CD4-positive, alpha-beta T cell treated with Interleukin-1 beta for 1 hour (primary cell): ENCODE results near the gene DNAJB6.

Experiments
- DNase-seq, 2 donors: peaks; one replicate each; pipeline ENCODE4 v3.0.0-alpha.2; 2020 to 2022

DNAJB6 gene

DNA sequence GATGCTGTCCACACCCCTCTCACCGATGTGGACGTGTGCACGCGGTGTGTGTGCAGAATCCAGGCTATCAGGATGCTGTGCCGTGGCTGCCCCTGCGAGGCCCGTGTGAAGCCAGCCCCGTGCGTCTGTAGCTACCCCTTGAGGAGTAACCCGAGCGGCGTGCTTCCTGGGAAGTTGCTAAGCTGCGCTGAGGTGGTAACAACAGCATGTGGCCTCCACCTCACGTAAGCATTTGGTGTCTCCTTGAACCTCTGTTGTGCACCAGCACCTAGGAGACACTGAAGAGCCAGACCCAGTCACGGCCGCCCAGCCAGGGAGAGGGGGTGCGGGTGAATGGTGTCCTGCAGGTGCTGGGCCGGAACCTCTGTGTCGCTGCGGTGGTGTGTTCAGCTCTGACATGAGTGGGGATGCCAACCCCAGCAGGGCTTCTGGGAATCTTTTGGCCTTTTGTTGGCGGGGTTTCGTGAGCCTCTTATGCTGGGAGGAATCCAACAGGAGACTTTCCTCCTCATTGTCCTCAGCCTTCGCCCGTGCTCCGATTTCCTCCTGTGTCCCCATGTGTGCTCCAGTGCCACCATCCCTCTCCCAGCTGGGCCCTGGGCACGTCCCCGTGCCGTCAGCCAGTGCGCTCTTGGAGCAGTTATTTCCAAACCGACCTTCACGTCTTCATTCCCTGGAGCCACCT is 60.4 kb downstream of the DNAJB6 start:
- DNase-seq = no peak

DNA sequence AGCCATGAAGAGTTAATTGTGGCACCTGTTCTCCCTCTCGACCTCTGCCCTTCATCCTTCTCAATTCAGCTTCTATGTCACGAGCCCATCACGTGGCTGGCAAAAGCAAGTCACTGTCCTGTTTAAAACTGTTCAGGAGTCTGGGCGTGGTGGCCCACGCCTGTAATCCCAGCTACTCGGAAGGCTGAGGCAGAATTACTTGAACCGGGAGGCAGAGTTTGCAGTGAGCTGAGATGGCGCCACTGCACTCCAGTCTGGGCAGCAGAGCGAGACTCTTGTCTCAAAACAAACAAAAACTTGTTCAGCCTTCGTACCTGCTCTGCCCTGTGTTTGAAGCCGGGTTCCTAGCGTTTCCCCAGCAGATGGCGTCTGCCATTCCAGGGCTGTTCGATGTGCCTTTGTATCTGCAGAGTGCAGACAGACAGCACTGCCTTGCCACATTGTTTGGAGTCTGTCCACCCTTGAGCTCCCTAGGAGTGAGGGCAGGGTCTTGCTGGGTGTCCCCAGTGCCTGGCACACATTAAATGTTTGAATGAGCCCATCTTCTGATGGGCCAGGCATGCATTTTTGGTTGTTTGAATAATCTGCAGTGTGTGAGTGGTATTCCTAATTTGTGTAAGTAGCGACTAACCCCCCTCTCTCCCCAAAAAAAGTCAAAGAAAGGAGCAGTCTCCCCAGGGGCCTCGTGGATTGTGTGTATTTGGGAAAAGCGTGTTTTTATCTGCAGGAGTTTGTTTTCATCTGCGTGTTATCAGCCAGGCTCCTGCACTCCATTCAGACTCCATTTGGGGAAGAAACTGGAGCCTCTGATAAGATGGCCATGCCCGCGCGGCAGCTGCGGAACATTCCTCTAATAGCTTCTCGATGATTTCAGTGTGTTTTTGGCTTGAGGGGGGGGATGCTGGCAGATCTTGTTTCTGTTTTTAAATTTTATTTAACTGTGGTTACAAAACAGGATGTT is 61.2 kb downstream of the DNAJB6 start:
- no peak for DNase-seq

DNA sequence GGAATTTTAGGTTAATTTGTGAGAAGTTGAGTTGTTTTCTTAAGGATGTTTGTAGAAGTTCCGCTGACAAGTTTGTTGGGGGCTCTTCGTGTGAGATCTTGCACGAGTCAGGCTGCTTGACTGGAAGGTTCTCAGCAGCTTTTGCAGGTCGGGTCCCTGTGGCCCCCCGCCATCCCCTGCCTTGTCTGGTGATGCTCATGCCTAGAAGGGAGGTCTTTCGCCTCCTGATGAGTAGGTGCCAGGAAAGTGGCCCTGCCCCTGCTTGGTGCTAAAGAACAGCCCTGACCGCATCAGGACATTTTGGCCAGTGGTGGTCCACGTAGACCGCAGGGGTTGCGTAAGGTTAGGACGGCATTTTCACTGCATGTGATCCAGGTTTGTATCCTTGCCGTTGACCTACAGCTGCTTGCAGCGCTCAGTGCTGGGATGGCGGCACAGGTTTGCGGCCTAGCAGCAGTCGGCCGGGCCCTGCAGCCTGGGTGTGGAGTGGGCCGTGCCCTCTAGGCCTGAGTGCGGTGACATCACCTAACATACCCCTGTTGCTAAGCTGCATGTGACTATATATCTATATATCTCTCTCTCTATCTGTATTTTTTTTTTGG is 62.4 kb downstream of the DNAJB6 start:
- no peak for DNase-seq

DNA sequence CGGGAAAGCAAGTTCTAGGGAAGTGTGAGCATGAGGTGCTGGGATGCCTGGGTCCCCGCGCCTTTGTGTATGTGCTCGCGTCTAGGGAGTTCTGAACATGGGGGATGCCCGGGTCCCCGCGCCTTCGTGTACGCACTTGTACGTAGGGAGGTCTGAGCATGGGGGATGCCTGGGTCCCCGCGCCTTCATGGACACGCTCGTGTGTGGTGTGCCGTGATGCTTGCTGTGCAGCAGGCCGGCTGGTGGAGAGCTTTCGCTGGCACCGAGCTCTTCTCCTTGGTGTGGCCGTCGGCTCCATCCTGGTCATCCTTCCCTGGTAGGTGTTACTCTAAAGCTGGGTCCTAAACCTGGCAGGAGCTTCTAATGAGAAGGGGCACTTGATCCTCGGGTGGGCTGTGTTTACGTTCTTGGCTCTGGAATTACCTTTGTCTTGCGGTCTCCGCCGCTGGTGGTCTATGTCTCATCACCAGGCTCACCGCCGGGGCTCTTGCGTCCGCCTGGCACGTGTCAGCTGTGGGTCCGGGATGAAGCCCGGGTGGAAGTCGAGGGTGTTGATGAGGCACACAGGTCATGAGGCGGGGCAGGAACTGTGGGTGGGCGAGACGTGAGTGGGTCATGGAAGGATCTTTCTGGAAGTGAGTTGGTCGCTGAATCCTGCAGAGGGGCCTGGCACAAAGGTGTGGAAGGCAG is 63.5 kb downstream of the DNAJB6 start:
- no peak for DNase-seq

DNA sequence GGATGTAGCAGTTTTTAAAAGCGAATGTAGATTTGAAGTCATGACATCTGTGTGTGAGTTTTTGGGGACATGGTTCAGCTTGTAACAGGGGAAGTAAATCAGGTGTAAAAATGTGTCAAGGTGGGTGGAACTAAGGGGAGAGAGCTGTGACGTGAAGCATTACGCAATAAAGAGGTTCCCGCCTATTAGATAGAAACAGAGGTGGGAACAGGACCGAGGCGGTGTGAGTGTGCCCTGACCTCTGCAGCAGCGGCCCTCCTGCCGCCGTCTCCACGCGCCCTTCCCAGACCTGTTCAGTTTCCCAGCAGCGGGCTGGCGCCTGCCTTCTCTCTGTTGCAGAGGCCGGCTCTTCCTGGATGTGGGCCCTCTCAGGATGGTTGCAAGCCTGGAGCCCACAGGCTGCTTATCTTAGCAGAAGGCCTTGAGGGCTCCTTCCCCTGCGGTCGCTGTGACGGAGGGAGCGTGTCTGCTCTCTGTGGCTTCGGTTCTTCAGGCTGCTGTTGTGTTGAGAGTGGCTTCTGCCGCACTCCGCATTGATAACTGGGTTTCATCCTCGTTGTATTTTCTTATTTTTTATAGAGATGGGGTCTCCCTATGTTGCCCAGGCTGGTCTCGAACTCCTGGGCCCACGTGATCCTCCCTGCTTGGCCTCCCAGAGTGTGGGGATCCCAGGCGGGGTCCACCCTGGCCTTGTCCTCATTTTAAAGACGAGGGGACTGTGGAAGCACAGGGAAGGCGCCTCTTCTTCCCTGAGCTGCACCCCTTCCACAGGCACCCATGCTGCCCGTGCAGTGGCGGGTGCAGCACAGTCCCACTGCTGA is 65.0 kb downstream of the DNAJB6 start:
- no peak for DNase-seq

DNA sequence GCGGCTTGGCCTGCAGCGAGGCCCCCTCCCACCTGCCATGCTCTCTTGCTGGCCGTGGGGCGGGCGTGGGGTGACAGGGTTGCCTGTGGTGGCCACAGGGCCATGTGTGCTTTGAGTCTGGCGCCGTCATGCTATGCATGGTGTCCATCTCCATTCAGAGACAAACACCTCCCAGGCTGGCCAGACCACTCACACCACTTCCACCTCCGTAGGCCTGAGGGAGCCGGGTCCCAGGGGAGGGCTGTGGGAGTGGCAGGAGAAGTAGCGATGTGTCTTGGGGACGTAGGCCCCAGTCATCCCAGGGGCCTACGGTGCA is 65.5 kb downstream of the DNAJB6 start:
- DNase-seq = no peak

DNA sequence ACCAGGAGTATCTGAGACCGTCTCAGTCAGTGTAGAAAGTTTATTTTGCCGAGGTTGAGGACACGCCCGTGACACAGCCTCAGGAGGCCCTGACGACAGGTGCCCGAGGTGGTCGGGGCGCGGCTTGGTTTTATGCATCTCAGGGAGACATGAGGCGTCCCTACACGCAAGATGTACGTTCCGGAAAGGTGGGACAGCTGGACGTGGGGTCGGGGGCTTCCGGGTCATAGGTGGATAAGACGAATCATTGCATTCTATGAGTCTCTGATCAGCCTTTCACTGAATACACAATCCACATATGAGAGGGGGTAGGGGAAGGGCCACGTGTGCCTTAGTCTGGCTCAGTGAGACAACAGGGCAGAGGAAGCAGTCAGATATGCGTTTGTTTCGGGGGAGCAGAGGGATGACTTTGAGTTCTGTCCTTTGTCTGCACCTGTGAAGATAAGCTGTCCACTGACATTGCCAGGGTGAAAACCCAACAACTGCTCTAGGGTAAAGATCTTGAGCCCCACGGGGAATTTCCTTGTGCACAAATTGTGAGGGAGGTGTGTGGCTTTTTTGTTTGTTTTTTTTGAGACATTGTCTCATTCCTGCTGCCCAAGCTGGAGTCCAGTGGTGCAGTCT is 66.2 kb downstream of the DNAJB6 start:
- no peak for DNase-seq

DNA sequence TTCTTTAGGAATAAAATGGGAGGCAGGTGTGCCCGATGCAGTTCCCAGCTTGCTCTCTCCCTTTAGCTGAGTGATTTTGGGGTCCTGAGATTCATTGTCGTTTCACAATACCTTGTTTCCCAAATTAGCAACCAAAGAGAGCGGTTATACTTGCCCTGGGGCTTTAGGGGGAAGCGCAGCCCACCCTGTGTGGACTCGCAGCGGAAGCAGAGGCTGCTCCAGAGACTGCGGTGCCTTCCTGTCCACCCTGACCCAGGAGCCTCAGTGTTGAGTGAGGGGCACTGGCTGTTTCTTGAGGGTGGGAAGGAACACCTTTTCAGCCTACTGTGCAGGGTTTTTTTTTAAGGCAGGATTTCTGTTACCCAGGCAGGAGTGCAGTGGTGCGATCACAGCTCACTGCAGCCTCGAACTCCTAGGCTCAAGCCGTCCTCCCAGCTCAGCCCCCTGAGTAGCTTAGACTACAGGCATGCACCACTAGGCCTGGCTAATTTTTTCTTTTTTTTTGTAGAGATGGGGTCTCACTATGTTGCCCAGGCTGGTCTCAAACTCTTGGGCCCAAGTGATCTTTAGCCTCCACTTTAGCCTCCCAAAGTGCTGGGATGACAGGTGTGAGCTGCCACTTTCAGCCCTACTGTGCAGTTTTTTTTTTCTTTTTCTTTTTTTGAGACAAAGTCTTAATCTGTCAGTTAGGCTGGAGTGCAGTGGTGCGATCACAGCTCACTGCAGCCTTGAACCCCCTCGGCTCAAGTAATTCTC is 67.0 kb downstream of the DNAJB6 start:
- no peak for DNase-seq

DNA sequence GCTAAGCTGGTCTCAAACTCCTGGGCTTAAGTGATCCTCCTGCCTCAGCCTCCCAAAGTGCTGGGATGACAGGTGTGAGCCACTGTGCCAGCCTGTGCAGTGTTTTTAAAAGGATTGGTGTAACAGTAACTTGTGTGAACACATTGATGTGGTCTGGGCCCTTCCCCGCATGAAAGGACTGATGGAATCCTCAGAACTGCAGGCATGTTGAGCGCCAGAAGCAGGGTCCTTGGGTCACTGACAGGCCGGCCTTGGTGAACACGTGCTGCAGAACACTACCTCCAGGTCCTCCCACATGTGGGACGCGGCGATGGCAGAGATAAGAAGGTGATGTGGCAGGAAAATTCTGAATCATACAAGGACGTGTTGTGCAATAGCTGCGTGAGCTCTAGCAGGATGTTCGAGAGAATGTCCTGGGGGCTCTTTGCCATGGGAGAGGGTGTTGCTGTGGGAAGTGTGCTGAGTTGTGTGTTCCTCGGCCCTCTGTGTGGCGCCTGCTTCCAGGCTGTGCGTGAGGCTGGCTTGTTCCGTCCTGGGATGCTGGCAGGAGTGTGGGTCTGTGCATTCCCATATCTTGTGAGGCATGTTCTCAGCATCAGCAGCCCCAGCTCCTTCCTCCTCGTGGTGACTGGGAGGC is 68.2 kb downstream of the DNAJB6 start:
- no peak for DNase-seq

DNA sequence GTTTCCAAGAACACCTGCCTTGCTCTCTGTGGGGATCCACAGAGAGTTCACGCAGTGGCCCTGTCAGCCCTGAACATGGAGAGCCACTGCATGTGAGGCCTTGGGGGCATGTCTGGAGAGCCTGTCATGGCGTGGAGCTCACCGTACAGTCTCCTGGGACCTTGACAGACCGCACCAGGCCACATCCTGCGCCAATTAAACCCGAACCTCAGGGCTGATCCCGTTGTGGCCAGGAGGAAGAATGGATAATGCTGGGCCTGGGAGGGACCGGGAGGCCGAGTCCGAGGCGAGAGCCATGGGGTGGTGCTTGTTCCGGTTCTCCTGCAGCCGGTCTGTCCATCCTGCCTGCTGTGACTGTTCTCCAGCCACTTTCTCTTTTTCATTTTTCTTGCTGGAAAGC is 68.7 kb downstream of the DNAJB6 start:
- DNase-seq = no peak

DNA sequence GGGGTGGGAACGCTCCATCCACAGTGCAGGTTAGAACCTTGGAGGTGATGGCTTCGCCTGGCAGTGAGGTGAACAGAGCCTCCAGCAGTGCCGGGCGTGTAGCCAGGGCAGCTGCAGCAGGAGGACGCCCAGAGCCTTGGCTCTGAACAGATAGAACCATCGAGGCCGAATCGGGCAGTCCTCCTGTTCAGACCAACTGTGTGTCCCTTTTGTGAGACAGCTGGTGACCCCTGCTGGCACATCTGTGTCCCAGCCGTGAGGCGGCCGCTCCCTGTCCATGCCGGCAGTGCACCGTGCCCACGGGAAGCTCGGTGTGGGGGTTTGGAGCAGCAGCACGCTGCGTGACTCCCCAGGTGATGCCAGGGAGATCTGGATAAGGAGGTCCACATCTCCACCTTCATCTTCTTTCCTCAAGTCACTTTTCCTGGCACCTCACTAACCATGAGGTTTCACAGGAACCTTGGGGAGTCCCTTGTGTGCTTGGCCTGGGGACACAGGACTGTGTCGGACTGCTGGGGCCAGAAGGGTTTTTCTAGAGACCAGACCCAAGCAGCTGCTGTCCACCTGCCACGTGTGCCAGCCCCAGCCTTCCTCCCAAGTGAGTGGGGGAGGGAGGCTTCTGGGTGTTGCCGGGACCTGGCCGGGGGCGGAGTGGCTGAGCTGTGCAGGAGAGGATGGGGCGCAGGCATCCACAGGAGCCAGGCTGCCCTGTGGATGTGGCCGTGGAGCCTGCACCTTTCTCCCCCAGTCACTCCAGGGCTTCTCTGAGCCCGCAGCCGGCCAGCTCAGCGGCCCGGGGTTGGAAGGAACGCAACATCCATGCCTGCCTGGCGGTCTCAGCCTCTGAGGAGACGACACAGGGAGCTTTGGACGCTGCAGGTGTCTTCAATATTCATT is 69.4 kb downstream of the DNAJB6 start:
- DNase-seq = no peak

DNA sequence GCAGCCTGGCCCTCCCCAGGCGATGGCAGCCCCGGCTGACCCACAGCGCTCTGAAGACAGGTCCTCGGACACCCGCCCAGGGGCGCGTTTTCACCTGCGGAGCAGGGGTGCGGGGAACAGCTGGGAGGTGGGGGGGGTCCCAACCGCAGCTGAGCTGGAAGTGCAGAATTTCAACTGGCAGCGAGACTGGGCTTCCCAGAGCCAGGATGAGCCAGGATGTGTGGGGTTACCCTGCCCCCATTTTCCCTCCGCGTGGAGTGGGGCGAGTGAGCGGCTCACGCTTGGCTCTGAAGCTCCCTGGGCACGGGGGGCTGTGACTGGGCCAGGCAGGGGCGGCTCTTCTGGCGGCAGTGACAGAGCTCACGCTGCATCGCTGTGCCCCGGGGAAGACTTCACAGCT is 70.2 kb downstream of the DNAJB6 start:
- DNase-seq = no peak

DNA sequence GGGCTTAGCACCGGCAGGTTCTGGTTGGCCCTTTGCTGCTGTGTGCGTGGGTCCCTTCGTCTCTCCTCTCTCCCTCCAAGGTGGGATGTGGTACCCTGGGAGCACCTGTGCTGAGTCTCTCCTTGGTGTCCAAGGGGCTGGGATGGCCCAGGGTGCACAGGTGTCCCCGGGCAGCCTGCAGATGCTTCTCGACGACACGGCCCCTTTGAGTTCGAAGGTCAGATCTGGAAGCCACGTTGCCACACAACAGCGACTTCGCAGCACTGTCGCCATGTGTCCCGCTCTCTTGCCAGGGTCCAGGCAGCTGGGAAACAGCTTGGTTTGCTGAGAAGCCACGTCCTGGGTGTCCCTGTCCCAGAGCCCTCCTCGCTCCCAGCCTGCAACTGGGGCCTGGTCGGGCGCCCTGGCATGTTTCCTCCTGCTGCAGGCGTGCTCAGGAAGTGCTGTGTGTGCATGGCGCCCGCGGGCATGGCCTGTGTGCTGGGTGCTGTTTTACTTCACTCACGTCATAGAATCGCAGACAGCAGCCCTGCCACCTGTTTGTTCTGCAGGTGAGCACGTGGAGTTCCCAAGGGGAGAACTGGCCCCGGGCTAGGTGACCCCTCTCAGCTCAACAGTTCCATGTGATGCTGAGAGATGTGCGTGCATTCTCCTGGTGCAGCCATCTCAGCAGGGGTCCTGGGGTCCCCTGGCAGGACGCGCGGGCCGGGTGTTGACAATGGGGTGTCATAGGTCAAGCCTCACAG is 70.9 kb downstream of the DNAJB6 start:
- no peak for DNase-seq

DNA sequence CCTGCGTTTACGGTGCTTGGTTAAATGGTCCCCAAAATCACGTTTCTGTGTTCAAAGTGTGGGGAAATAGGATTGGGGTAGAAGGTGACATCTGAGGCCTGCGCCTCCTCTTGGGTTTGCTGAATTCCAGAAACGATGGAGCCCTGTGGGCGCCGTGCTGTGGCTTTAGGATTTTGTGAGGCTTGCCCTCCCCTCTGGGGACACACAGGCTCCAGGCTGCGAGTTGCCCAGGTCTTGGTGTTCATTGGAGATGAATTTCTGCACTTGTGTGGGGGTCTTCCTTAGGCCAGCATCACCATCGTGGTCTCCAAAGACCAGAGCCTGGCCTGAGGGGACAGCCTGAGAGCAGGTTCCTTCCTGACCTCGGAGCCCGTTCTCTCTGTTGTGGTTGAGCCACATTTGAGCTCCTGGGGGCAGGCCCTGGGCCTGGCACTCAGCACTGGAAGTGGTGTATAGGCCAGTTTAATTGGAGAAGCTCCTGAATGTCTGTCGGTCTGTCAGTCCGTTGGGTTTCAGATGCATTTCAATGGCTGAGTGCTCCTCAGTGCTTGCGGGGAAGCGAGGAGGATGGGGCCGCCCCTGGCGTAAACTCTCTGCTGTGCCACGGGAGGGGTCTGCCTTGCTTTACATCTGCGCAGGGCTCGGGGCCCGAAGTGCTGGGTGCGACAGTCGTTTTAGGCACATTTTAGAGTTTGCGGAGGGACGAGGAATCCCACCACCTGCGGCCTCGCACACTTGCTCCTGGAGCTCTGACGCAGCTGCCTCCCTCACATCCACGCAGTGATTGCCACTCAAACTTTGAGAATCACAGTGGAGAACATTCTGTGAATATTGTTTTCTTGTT is 71.7 kb downstream of the DNAJB6 start:
- DNase-seq = no peak

DNA sequence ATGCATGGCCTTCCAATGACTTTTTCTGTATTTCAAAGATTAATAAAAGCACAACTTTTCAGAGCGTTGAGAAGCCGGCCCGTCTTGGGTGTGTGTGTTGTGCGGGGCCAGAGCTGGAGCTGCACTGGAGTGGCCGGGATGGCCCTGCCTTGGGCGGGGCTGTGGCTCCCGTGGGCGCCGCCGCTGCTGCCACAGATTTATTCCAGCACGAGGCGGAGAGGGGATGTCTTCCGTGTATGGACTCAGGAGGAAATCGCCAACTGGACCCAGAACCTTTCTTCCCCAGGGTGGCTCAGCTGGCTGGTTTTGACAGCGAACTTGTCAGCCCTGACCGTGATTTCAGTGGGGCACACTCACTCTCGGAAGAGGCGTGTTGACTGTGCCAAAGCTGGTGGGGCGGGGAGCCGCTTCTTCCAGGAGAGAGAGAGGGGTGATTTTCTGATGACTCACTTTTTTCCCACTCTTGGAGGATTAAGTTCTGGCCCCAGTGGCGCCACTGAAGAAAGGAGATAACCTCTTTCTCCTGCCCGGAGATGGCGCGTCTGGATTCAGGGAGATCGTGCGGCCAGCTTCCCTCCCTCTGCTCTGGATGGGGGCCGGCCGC is 72.4 kb downstream of the DNAJB6 start:
- no peak for DNase-seq

DNA sequence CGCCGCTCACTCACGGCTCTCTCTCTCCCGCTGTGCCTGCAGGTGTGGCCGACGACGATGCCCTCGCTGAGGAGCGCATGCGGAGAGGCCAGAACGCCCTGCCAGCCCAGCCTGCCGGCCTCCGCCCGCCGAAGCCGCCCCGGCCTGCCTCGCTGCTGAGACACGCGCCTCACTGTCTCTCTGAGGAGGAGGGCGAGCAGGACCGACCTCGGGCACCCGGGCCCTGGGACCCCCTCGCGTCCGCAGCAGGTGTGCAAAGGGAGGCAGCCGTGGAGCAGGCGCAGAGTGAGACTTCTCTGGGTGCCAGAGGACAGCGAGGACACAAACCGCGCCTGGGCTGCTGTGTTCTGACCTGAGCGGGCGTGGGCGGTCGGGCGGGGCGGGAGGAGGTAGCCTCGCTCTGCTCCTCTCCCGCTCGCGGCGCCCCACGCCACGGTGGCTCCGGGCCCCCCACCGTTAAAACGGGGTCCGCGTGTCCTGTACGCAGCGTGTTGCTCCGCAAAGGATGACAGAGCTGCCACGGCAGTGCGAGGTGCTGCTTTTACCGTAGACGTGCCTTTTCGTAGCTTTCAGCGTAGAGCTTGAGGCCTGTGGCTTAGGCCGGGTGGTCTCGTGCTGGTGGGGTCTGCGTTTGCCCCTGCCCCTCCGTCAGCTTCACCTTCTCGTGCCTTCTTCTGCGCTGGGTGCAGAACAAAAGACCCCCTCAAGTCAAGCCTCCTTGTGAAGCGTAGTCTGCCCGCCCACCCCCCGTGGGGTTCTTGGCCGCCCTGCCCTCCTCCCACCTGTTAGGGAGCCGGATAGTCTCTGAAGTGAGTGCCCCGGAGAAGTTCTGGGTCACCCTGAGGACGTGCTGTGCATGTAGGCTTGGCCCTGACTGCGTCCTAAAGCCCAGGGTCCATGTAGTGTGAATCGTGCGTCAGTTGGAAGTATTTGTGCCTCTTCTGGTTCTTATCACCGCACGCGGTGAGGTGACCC is 73.2 kb downstream of the DNAJB6 start:
- no peak for DNase-seq
